ENCODE data around the gene PTPN12. TPM values are rescaled to one million over a fixed set of nuclear protein-coding genes. Genes with fewer than 3 reads are reported as not detected.

PTPN12 gene
- total RNA-seq, 1 experiment from 2014 or later, result 118 TPM

DNA sequence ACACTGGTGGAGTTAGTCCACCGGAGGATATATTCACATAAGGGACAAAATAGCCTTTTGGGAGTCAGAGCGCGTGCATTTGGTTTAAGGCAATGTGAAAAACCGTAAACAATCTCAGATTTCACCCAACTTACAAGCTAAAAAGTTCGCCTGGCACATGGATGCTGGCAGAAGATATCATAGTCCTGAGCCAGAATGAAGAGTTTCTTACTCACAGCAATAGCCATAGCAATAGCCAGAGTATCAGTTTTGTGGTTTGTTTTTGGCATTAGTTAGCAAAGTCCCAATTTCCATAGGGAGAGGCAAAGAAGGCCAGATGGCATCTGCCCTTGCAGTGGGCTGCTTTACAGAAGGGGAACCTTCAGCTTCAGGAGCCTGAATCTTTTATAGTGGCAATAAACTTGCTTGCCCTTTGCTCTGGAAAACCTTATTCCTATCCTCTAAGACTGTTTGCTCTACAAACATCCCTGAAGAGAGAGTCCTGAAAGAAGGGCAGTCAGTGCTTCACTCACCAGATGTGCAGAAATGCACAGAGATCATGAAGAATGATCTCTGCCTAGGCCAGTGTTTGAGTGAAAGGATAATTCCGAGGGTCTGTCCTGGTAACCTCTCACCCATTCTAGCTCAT, 130.5 kb downstream of the PTPN12 start:
- DNase-seq, result no peak
- Histone ChIP-seq H3K4me3 (no peak overlapping the region), H3K4me2 (no peak overlapping the region), H3K27me3 (ENCODE audit: insufficient read depth, low read depth) (no peaks in the 10 kb centered on the region), H3K36me3 (ENCODE audit: low read depth) (0 out of 2 replicates have a peak, but pooled peaks cover under 1% of the 10 kb centered on the region), H3K9me2 (ENCODE audit: insufficient read depth) (no peaks in the 10 kb centered on the region), H4K20me1 (ENCODE audit: insufficient read depth) (no peaks in the 10 kb centered on the region), H2AFZ (no peak overlapping the region), H3K4me1 (replicated peaks; ENCODE audit: insufficient read depth) (no peaks in the 10 kb centered on the region), H3K9me3 (ENCODE audit: insufficient read depth, low read depth) (no peaks in the 10 kb centered on the region), H3K79me2 (ENCODE audit: low read depth) (no peaks in the 10 kb centered on the region), H3F3A (ENCODE audit: insufficient read depth, low read depth) (0 out of 2 replicates have a peak, but pooled peaks cover 4% of the 10 kb centered on the region), H3K27ac (no peak overlapping the region)
- no TSS peak for BruUV-seq (replicated peaks)
- intact Hi-C loops (cut with micrococcal nuclease; ENCODE audit: unreplicated experiment), result no loop called here
- POLR2A ChIA-PET (ENCODE audit: unreplicated experiment), result no interaction called here
- CTCF ChIA-PET, result no interaction called here
- TF ChIP-seq, protein P1, sequence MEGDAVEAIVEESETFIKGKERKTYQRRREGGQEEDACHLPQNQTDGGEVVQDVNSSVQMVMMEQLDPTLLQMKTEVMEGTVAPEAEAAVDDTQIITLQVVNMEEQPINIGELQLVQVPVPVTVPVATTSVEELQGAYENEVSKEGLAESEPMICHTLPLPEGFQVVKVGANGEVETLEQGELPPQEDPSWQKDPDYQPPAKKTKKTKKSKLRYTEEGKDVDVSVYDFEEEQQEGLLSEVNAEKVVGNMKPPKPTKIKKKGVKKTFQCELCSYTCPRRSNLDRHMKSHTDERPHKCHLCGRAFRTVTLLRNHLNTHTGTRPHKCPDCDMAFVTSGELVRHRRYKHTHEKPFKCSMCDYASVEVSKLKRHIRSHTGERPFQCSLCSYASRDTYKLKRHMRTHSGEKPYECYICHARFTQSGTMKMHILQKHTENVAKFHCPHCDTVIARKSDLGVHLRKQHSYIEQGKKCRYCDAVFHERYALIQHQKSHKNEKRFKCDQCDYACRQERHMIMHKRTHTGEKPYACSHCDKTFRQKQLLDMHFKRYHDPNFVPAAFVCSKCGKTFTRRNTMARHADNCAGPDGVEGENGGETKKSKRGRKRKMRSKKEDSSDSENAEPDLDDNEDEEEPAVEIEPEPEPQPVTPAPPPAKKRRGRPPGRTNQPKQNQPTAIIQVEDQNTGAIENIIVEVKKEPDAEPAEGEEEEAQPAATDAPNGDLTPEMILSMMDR (conservative IDR thresholded peaks at IDR 0.05), result no peak
- no peak for TF ChIP-seq EZH2 (IDR thresholded peaks at IDR 0.05; ENCODE audit: low read depth)

DNA sequence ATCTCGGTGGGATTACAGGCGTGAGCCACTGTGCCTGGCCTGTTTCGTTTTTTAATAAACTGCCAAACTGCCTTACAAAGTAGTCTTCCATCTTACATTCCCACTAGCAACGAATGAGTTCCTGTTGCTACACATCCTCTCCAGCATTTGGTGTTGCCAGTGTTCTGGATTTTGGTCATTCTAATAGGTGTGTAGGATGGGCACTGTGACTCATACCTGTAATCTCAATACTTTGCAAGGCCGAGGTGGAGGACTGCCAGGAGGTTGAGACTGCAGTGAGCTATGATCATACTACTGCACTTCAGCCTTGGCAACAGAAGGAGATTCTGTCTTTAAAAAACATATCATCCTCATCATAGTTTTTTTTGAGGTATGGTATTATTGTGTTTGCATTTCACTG, 137.8 kb downstream of the PTPN12 start:
- TF ChIP-seq EZH2 (IDR thresholded peaks at IDR 0.05; ENCODE audit: low read depth), result no peak
- no peak overlapping the region for H2AFZ ChIP-seq
- ChIA-PET POLR2A (ENCODE audit: unreplicated experiment) (interaction anchor here (0.6 to 0.9 kb wide), 3 partner anchors 15 to 23 kb away, joined by 3 to 6 read pairs (median 5); partner anchors contain the start of gene RSBN1L), CTCF (no interaction called here)
- no peaks in the 10 kb centered on the region for H3K36me3 ChIP-seq (ENCODE audit: low read depth)
- H4K20me1 ChIP-seq (ENCODE audit: insufficient read depth), result no peaks in the 10 kb centered on the region
- intact Hi-C loops (cut with micrococcal nuclease; ENCODE audit: unreplicated experiment), result loop anchor here (2.0 to 5.0 kb wide), 2 partner anchors 22 to 82 kb away; partner anchors contain the start of gene RSBN1L
- H3K9me3 ChIP-seq (ENCODE audit: insufficient read depth, low read depth), result no peaks in the 10 kb centered on the region
- H3K4me2 ChIP-seq, result no peak overlapping the region
- BruUV-seq (replicated peaks), result no TSS peak
- peaks cover 17% of the 10 kb centered on the region for H3K4me1 ChIP-seq (replicated peaks; ENCODE audit: insufficient read depth)
- DNase-seq, result peak; percentile 65 to 77
- no peak overlapping the region for H3K27ac ChIP-seq
- no peaks in the 10 kb centered on the region for H3K27me3 ChIP-seq (ENCODE audit: insufficient read depth, low read depth)
- H3K79me2 ChIP-seq (ENCODE audit: low read depth), result no peaks in the 10 kb centered on the region
- H3K4me3 ChIP-seq, result no peak overlapping the region
- H3F3A ChIP-seq (ENCODE audit: insufficient read depth, low read depth), result peaks cover 38% of the 10 kb centered on the region
- no peaks in the 10 kb centered on the region for H3K9me2 ChIP-seq (ENCODE audit: insufficient read depth)

DNA sequence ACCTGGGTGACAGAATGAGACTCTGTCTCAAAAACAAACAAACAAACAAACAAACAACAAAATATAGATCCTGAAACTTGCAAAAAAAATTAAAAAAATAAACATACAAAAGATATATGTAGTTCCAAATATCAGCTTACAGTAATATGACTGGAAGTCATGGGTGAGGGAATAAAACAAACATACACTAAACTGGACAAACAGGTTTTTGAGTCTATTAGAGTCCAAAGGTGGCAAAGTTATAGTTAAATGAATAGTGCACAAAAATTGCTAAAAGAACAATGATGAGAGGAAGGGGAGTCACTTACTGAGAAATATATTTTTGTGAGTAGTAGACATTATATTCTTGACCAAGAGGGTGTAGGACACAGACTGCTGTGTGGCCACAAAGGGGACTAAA, 142.5 kb downstream of the PTPN12 start:
- H3F3A ChIP-seq (ENCODE audit: insufficient read depth, low read depth), result peaks cover 30% of the 10 kb centered on the region
- H3K4me1 ChIP-seq (replicated peaks; ENCODE audit: insufficient read depth), result peaks cover 28% of the 10 kb centered on the region
- BruUV-seq (replicated peaks), result no TSS peak
- DNase-seq, result peak in 1 of 2 experiments; percentile 86
- no peaks in the 10 kb centered on the region for H4K20me1 ChIP-seq (ENCODE audit: insufficient read depth)
- no peaks in the 10 kb centered on the region for H3K9me3 ChIP-seq (ENCODE audit: insufficient read depth, low read depth)
- H2AFZ ChIP-seq, result no peak overlapping the region
- H3K9me2 ChIP-seq (ENCODE audit: insufficient read depth), result no peaks in the 10 kb centered on the region
- H3K4me2 ChIP-seq, result peak overlapping the region; percentile 84
- H3K36me3 ChIP-seq (ENCODE audit: low read depth), result peaks cover 11% of the 10 kb centered on the region
- peak overlapping the region; percentile 31; the same call in 1 of the 2 replicates for H3K4me3 ChIP-seq
- TF ChIP-seq EZH2 (IDR thresholded peaks at IDR 0.05; ENCODE audit: low read depth), result no peak
- TF ChIP-seq, protein P1 (conservative IDR thresholded peaks at IDR 0.05), result no peak
- ChIA-PET CTCF (interaction anchor here (0.6 kb wide), 1 partner anchor 270 kb away, joined by 3 read pairs; no protein-coding TSS in a partner anchor), POLR2A (ENCODE audit: unreplicated experiment) (no interaction called here)
- no peaks in the 10 kb centered on the region for H3K27me3 ChIP-seq (ENCODE audit: insufficient read depth, low read depth)
- intact Hi-C loops (cut with micrococcal nuclease; ENCODE audit: unreplicated experiment), result no loop called here
- H3K27ac ChIP-seq, result peak overlapping the region; percentile 68
- H3K79me2 ChIP-seq (ENCODE audit: low read depth), result no peaks in the 10 kb centered on the region

Data from PC-9 (cell line).